Neutrophil (primary cell): ENCODE data around the gene APH1A.
A peak's percentile ranks its signal among the peaks of the same experiment; 100 is the strongest.
"Not testable (repeated sequence)": the region's sequence is repeated elsewhere in the genome, so short reads cannot be mapped to it uniquely, and the experiment has no call there.

Experiments
- H3K27ac ChIP-seq: fragments of 200-600 bp; sonication (generic); 2 replicates; pipeline ENCODE4 v1.5.1; 2016; ENCODE audit warnings: mild to moderate bottlenecking, moderate library complexity
- H3K27me3 ChIP-seq: fragments of 200-600 bp; sonication (generic); 2 replicates; pipeline ENCODE4 v1.6.0; 2016; ENCODE audit warnings: mild to moderate bottlenecking
- H3K36me3 ChIP-seq: fragments of 200-600 bp; sonication (generic); 2 replicates; pipeline ENCODE4 v1.5.1; 2017
- H3K4me1 ChIP-seq, 2 experiments: fragments of 200-600 bp in 1 of 2; sonication (generic) in 1 of 2; 1 replicate in 1 of 2; 2 replicates in 1 of 2; pipeline versions ENCODE4 v1.5.1 to v1.6.1; 2013 to 2016; ENCODE audit warnings: low read depth in 1 of 2, low read length in 1 of 2, mild to moderate bottlenecking in 1 of 2, moderate library complexity in 1 of 2; ENCODE audit not compliant: control insufficient read depth in 1 of 2, insufficient read depth in 1 of 2
- H3K4me3 ChIP-seq, 2 experiments: fragments of 200-600 bp in 1 of 2; sonication (generic) in 1 of 2; 1 replicate in 1 of 2; 2 replicates in 1 of 2; pipeline ENCODE4 v1.5.1; 2013 to 2016; ENCODE audit warnings: low read depth in 1 of 2, low read length in 1 of 2, mild to moderate bottlenecking in 1 of 2, moderate library complexity in 1 of 2
- H3K9me3 ChIP-seq: fragments of 200-600 bp; sonication (generic); 2 replicates; pipeline ENCODE4 v1.5.1; 2016
- TF ChIP-seq, protein P1 (sequence below): fragments of 200-600 bp; sonication (generic); IDR thresholded peaks from 2 replicates; pipeline ENCODE4 v1.5.1; 2016; ENCODE audit warnings: antibody characterized with exemption

Gene APH1A

GRCh38 chr1:150226486-150226885 is 42.3 kb downstream of the APH1A start:
- Histone ChIP-seq H3K27ac (peak overlapping the region; percentile 71), H3K9me3 (no peaks in the 10 kb centered on the region)
- TF ChIP-seq, protein P1, sequence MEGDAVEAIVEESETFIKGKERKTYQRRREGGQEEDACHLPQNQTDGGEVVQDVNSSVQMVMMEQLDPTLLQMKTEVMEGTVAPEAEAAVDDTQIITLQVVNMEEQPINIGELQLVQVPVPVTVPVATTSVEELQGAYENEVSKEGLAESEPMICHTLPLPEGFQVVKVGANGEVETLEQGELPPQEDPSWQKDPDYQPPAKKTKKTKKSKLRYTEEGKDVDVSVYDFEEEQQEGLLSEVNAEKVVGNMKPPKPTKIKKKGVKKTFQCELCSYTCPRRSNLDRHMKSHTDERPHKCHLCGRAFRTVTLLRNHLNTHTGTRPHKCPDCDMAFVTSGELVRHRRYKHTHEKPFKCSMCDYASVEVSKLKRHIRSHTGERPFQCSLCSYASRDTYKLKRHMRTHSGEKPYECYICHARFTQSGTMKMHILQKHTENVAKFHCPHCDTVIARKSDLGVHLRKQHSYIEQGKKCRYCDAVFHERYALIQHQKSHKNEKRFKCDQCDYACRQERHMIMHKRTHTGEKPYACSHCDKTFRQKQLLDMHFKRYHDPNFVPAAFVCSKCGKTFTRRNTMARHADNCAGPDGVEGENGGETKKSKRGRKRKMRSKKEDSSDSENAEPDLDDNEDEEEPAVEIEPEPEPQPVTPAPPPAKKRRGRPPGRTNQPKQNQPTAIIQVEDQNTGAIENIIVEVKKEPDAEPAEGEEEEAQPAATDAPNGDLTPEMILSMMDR = no peak

DNA sequence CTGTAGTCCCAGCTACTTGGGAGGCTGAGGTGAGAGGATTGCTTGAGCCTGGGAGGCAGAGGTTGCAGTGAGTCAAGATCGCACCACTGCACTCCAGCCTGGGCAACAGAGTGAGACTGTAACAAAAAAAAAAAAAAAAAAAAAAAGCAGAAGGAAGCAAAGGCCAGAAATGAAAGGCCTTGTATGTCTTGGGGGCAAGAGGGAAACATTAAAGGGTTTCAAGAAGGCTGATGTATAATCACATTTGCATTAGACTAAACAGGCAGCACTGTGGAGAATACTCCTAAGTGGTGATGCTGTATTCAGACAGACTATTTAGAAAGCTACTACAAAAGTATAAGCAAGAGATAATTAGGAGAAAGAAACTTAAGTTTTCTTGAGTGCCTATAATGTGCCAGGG is 43.3 kb downstream of the APH1A start:
- Histone ChIP-seq H3K27ac (peak overlapping the region; percentile 71), H3K4me3 (no peak overlapping the region), H3K9me3 (no peaks in the 10 kb centered on the region), H3K36me3 (peaks cover 4% of the 10 kb centered on the region), H3K27me3 (no peaks in the 10 kb centered on the region), H3K4me1 (peaks cover 25 to 33% of the 10 kb centered on the region in 2 experiments)
- TF ChIP-seq, protein P1 = no peak

More at GRCh38 chr1:150226486-150226885, 42.3 kb downstream of the APH1A start:
- Histone ChIP-seq H3K27me3 (no peaks in the 10 kb centered on the region), H3K36me3 (peaks cover 3% of the 10 kb centered on the region), H3K4me1 (peaks cover 25 to 33% of the 10 kb centered on the region in 2 experiments), H3K4me3 (no peak overlapping the region)

GRCh38 chr1:150224983-150225382 is 43.8 kb downstream of the APH1A start:
- peak overlapping the region; percentile 71 for H3K27ac ChIP-seq
- no peaks in the 10 kb centered on the region for H3K9me3 ChIP-seq
- H3K4me3 ChIP-seq = no peak overlapping the region
- H3K36me3 ChIP-seq = peaks cover 8% of the 10 kb centered on the region
- peaks cover 25 to 33% of the 10 kb centered on the region in 2 experiments for H3K4me1 ChIP-seq
- H3K27me3 ChIP-seq = no peaks in the 10 kb centered on the region
- TF ChIP-seq, protein P1 = no peak

DNA sequence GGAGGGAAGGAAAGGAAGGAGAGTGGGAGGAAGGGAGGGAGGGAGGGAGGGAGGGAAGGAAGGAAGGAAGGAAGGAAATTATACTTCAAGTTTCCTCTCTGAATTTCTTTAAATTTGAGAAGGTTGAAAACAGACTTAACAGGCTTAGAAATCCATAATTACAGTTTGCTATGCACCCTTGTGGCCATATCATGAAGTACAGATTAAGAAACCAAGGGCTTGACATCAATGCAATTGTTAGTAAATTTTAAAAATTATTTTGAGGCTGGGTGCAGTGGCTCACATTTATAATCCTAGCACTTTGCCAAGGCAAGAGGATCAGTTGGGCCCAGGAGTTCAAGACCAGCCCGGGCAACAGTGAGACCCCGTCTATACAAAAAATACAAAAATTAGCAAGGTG is 47.3 kb downstream of the APH1A start:
- H3K9me3 ChIP-seq = no peaks in the 10 kb centered on the region
- H3K36me3 ChIP-seq = peaks cover 5% of the 10 kb centered on the region
- TF ChIP-seq, protein P1 = no peak
- H3K27ac ChIP-seq = no peak overlapping the region
- no peaks in the 10 kb centered on the region for H3K27me3 ChIP-seq
- H3K4me3 ChIP-seq = no peak overlapping the region
- H3K4me1 ChIP-seq = peaks cover 32 to 37% of the 10 kb centered on the region in 2 experiments

DNA sequence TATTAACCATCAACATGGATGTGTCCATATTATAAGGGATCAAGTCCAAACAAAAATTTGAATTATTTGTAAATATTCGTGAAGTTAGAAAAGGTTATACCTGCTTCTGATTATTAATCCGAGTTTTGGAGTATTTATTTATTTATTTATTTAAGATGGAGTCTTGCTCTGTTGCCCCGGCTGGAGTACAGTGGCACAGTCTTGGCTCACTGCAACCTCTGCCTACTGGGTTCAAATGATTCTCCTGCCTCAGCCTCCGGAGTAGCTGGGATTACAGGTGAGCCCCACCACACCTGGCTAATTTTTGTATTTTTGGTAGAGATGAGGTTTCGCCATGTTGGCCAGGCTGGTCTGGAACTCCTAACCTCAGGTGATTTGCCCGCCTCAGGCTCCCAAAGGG is 53.0 kb downstream of the APH1A start:
- not testable (repeated sequence) for H3K9me3 ChIP-seq, H3K36me3 ChIP-seq, H3K27me3 ChIP-seq, H3K4me3 ChIP-seq
- H3K27ac ChIP-seq = peak overlapping the region; percentile 67
- peaks cover 27 to 30% of the 10 kb centered on the region in 2 experiments for H3K4me1 ChIP-seq
